Lower lobe of right lung (tissue), 2 donors: ENCODE measurements around the gene CARS2. TPM values are rescaled to one million over a fixed set of nuclear protein-coding genes. Genes with fewer than 3 reads are reported as not detected.
A peak's percentile ranks its signal among the peaks of the same experiment; 100 is the strongest.
"Not testable (repeated sequence)": the region's sequence is repeated elsewhere in the genome, so short reads cannot be mapped to it uniquely, and the experiment has no call there.

Source experiments
- ATAC-seq, 2 donors: fragments of 200-7000 bp; cut with Tn5 transposase; one replicate each; pipeline ENCODE4 v1.9.1; 2020 to 2022; ENCODE audit warnings: mild to moderate bottlenecking in 2 of 2, moderate library complexity in 2 of 2
- DNase-seq: peaks from one replicate; pipeline ENCODE4 v3.0.0-alpha.2; 2020
- H3K27ac ChIP-seq: fragments of 200-600 bp; one replicate; pipeline ENCODE4 v1.8.0; 2022
- H3K27me3 ChIP-seq: fragments of 200-600 bp; one replicate; pipeline ENCODE4 v1.8.0; 2022; ENCODE audit warnings: low read depth
- H3K36me3 ChIP-seq: fragments of 200-600 bp; one replicate; pipeline ENCODE4 v1.8.0; 2022; ENCODE audit warnings: mild to moderate bottlenecking
- H3K4me1 ChIP-seq: fragments of 200-600 bp; one replicate; pipeline ENCODE4 v1.8.0; 2022
- H3K4me3 ChIP-seq: fragments of 200-600 bp; one replicate; pipeline ENCODE4 v1.8.0; 2022; ENCODE audit warnings: mild to moderate bottlenecking
- H3K9me3 ChIP-seq: fragments of 200-600 bp; one replicate; pipeline ENCODE4 v1.8.0; 2022
- CTCF ChIP-seq: fragments of 200-600 bp; IDR thresholded peaks from one replicate; pipeline ENCODE4 v1.8.0; 2022; ENCODE audit warnings: antibody characterized with exemption, mild to moderate bottlenecking
- intact Hi-C: fragments of 100-400 bp; cut with DNase I; formaldehyde crosslinking; loops from one replicate; pipeline ENCODE4 v1.11.0; 2022
- total RNA-seq: library from RNA; stranded (reverse); fragmentation: NEBNext Ultra II Directional; extraction: Animal tissue kit (Norgen Biotek cat#: 25700); gene quantifications from one replicate; pipeline ENCODE4 v1.2.1, GENCODE V29; 2021
- donor health status: DM: no; HTN: yes; CAD: no; lungs with severe emphysema.

CARS2 gene
- total RNA-seq, 1 donor from 2014 or later, result 70.3 TPM

DNA sequence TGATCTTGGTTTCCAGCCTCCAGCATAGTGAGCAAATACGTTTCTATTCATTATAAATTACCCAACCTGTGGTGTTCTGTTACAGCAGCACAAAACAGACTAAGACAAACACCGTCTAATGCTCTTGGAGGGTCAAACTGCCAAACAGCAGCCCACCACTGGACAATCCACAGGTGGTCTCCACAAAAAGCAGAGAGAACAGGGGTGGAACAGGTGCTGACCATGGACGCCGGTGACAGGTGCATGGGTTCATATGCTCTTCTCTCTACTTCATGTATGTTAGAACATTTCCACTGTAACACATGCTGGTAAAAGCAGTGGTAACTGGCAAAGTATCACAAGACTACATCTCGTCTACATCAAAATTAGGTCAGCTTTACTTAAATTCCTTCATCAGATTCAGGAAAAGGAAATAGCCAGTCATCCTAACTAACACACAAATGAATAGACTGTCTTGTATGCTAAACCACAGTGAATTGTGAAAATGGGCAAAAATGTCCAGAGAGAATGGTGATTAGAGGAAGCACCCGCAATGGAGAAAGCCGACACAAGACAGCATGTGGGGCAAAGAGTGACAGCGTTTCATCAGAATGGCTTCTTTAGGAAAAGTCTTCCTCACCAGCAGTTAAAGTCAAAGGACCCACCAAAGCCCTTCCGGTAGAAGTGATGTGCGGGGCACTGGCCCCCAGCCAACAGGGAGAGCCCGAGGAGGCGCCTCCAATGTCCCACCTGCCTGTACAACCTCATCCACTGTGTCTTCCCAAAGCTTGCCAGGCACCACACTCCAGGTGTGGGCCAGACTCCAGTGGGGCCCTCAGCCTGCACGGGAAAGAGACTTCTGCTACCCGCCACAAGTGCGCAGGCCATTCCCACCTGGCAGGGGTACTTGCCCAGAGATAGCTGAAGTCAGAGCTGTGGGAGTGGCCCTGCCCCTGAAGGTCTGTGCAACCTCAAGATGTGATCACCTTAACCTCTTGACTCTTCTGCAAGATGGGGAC, 6.5 kb downstream of the CARS2 start:
- no peak for TF ChIP-seq CTCF
- peak; percentile 57 to 75 for ATAC-seq
- Histone ChIP-seq H3K36me3 (peaks cover 91% of the 10 kb centered on the region), H3K4me1 (peaks cover 39% of the 10 kb centered on the region), H3K4me3 (no peak overlapping the region), H3K9me3 (no peaks in the 10 kb centered on the region), H3K27ac (peak overlapping the region; percentile 58), H3K27me3 (no peaks in the 10 kb centered on the region)
- no peak for DNase-seq
- intact Hi-C loops, result no loop called here

DNA sequence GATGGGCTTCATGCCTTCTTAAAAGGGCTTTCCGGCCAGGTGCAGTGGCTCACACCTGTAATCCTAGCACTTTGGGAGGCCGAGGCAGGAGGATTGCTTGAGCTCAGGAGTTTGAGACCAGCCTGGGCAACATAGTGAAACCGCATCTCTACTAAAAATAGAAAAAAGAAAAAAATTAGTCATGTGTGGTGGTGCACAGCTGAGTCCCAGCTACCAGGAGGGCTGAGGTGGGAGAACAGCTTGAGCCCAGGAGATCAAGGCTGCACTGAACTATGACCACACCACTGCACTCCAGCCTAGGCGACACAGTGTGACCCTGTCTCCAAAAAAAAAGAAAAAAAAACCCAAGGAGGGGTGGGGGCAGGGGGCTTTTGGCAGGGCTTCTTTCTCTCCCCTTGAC, 7.2 kb downstream of the CARS2 start:
- H3K27me3 ChIP-seq, result no peaks in the 10 kb centered on the region
- DNase-seq, result no peak
- peaks cover 90% of the 10 kb centered on the region for H3K36me3 ChIP-seq
- no peak for ATAC-seq
- H3K4me1 ChIP-seq, result peaks cover 31% of the 10 kb centered on the region
- no peak for TF ChIP-seq CTCF
- H3K9me3 ChIP-seq, result no peaks in the 10 kb centered on the region
- H3K27ac ChIP-seq, result peak overlapping the region; percentile 58
- no peak overlapping the region for H3K4me3 ChIP-seq
- intact Hi-C loops, result no loop called here

- H3K4me1 ChIP-seq, result peaks cover 24% of the 10 kb centered on the region
- no peak overlapping the region for H3K4me3 ChIP-seq
- intact Hi-C loops, result no loop called here
- H3K9me3 ChIP-seq, result no peaks in the 10 kb centered on the region
- TF ChIP-seq CTCF, result no peak
- ATAC-seq (peak; percentile 58 to 60), DNase-seq (no peak)
- H3K27ac ChIP-seq, result peak overlapping the region; percentile 58
- H3K36me3 ChIP-seq, result peaks cover 91% of the 10 kb centered on the region
- no peaks in the 10 kb centered on the region for H3K27me3 ChIP-seq
Observed at GRCh38 chr13:110697842-110698241, 8.1 kb downstream of the CARS2 start.

GRCh38 chr13:110696776-110697175, 9.1 kb downstream of the CARS2 start:
- intact Hi-C loops, result no loop called here

DNA sequence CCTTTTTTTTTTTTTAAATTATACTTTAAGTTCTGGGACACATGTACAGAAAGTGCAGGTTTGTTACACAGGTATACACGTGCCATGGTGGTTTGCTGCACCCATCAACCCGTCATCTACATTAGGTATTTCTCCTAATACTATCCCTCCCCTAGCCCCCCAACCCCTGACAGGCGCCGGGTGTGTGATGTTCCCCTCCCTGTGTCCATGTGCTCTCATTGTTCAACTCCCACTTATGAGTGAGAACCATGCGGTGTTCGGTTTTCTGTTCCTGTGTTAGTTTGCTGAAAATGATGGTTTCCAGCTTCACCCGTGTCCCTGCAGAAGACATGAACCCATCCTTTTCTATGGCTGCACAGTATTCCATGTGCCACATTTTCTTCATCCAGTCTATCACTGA, 10.1 kb downstream of the CARS2 start:
- H3K9me3 ChIP-seq, H3K27me3 ChIP-seq, H3K27ac ChIP-seq, intact Hi-C loops, H3K4me3 ChIP-seq, DNase-seq, ATAC-seq: not testable (repeated sequence)
- Histone ChIP-seq H3K4me1 (peaks cover 14% of the 10 kb centered on the region), H3K36me3 (peaks cover 84% of the 10 kb centered on the region)

More at GRCh38 chr13:110696776-110697175, 9.1 kb downstream of the CARS2 start:
- no peak for TF ChIP-seq CTCF
- no peaks in the 10 kb centered on the region for H3K27me3 ChIP-seq
- ATAC-seq, result no peak
- H3K4me3 ChIP-seq, result no peak overlapping the region
- H3K27ac ChIP-seq, result no peak overlapping the region
- peaks cover 14% of the 10 kb centered on the region for H3K4me1 ChIP-seq
- H3K36me3 ChIP-seq, result peaks cover 84% of the 10 kb centered on the region
- no peaks in the 10 kb centered on the region for H3K9me3 ChIP-seq
- no peak for DNase-seq

DNA sequence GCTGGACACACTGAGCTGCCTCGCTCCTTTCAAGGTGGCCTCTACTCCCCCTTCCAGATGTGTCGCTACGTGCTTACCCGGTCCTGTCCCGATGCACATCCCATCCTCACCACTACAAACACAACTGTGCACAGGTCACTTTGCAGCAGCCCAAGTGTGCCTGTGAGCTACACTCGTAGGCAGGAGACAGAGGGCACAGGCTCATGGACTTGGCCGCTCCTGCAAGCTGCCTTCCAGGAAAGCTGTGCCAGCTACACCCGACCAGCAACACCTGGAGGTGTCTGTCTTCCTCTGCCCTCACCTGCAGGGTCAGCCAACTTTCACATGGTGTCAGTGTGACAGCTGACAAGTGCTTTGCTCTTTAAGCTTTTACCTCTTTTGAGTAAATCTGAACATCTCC, 15.4 kb downstream of the CARS2 start:
- H3K27me3 ChIP-seq, result no peaks in the 10 kb centered on the region
- H3K36me3 ChIP-seq, result peaks cover 81% of the 10 kb centered on the region
- ATAC-seq, result peak in 1 of 2 donors; percentile 42

More for the DNA sequence above, 15.4 kb downstream of the CARS2 start:
- H3K4me1 ChIP-seq, result no peaks in the 10 kb centered on the region
- H3K27ac ChIP-seq, result no peak overlapping the region
- intact Hi-C loops, result no loop called here
- no peak overlapping the region for H3K4me3 ChIP-seq
- H3K9me3 ChIP-seq, result no peaks in the 10 kb centered on the region
- TF ChIP-seq CTCF, result no peak
- DNase-seq, result no peak
